ENCODE measurements around the gene EYA2. TPM values are rescaled to one million over a fixed set of nuclear protein-coding genes. Genes with fewer than 3 reads are reported as not detected.

EYA2 gene
- total RNA-seq, 1 experiment from 2014 or later: 0.25 TPM

- DNase-seq: peak in 1 of 2 experiments; percentile 15
- TF ChIP-seq CTCF (IDR thresholded peaks at IDR 0.05; ENCODE audit: insufficient read depth in 1 of 2, low read depth in 1 of 2, low read length in 1 of 2, severe bottlenecking in 1 of 2, unreplicated experiment in 1 of 2): no peak
- H3K27me3 ChIP-seq (replicated peaks; ENCODE audit: control insufficient read depth, insufficient read depth, low read length): no peaks in the 10 kb centered on the region
- peaks cover 2% of the 10 kb centered on the region for H3K27me3 Mint-ChIP-seq (ENCODE audit: insufficient read depth, unreplicated experiment)
- no TSS peak for BruUV-seq (replicated peaks)
- H3K36me3 ChIP-seq (ENCODE audit: control insufficient read depth, insufficient read depth, low read length): no peaks in the 10 kb centered on the region
- CTCF ChIA-PET: no interaction called here
- no peak overlapping the region for H3K4me3 ChIP-seq (ENCODE audit: low read depth, low read length)
- H3K36me3 Mint-ChIP-seq (ENCODE audit: insufficient read depth, unreplicated experiment): no peaks in the 10 kb centered on the region
- POLR2A ChIA-PET: no interaction called here
- intact Hi-C loops (cut with micrococcal nuclease; ENCODE audit: unreplicated experiment): no loop called here
- no peak overlapping the region for H3K4me3 Mint-ChIP-seq (ENCODE audit: unreplicated experiment)
- H3K4me1 Mint-ChIP-seq (ENCODE audit: low read depth, unreplicated experiment): no peaks in the 10 kb centered on the region
- no peak overlapping the region for H3K27ac Mint-ChIP-seq (ENCODE audit: unreplicated experiment)
- H3K4me1 ChIP-seq: no peaks in the 10 kb centered on the region
- H3K9me3 Mint-ChIP-seq (ENCODE audit: unreplicated experiment): peaks cover 61% of the 10 kb centered on the region
- H3K9me3 ChIP-seq: peaks cover 43% of the 10 kb centered on the region
These were observed 172.0 kb downstream of the EYA2 start for GRCh38 chr20:47066484-47067270.

GRCh38 chr20:47067776-47068175, 173.1 kb downstream of the EYA2 start:
- H3K4me1 ChIP-seq: no peaks in the 10 kb centered on the region
- no peaks in the 10 kb centered on the region for H3K36me3 Mint-ChIP-seq (ENCODE audit: insufficient read depth, unreplicated experiment)
- H3K4me3 Mint-ChIP-seq (ENCODE audit: unreplicated experiment): no peak overlapping the region
- peaks cover 64% of the 10 kb centered on the region for H3K9me3 Mint-ChIP-seq (ENCODE audit: unreplicated experiment)
- POLR2A ChIA-PET: no interaction called here
- no TSS peak for BruUV-seq (replicated peaks)
- DNase-seq: no peak
- no peak overlapping the region for H3K4me3 ChIP-seq (ENCODE audit: low read depth, low read length)
- no peak for TF ChIP-seq CTCF (IDR thresholded peaks at IDR 0.05; ENCODE audit: insufficient read depth in 1 of 2, low read depth in 1 of 2, low read length in 1 of 2, severe bottlenecking in 1 of 2, unreplicated experiment in 1 of 2)
- no peaks in the 10 kb centered on the region for H3K4me1 Mint-ChIP-seq (ENCODE audit: low read depth, unreplicated experiment)
- no peaks in the 10 kb centered on the region for H3K27me3 ChIP-seq (replicated peaks; ENCODE audit: control insufficient read depth, insufficient read depth, low read length)
- H3K27me3 Mint-ChIP-seq (ENCODE audit: insufficient read depth, unreplicated experiment): peaks cover 2% of the 10 kb centered on the region
- CTCF ChIA-PET: no interaction called here
- intact Hi-C loops (cut with micrococcal nuclease; ENCODE audit: unreplicated experiment): no loop called here
- H3K36me3 ChIP-seq (ENCODE audit: control insufficient read depth, insufficient read depth, low read length): no peaks in the 10 kb centered on the region
- no peak overlapping the region for H3K27ac Mint-ChIP-seq (ENCODE audit: unreplicated experiment)
- peaks cover 43% of the 10 kb centered on the region for H3K9me3 ChIP-seq

GRCh38 chr20:47070176-47070575, 175.5 kb downstream of the EYA2 start:
- BruUV-seq (replicated peaks): no TSS peak
- Mint-ChIP-seq H3K9me3 (ENCODE audit: unreplicated experiment) (peaks cover 54% of the 10 kb centered on the region), H3K4me1 (ENCODE audit: low read depth, unreplicated experiment) (no peaks in the 10 kb centered on the region), H3K27ac (ENCODE audit: unreplicated experiment) (no peak overlapping the region), H3K36me3 (ENCODE audit: insufficient read depth, unreplicated experiment) (no peaks in the 10 kb centered on the region), H3K27me3 (ENCODE audit: insufficient read depth, unreplicated experiment) (peaks cover 2% of the 10 kb centered on the region), H3K4me3 (ENCODE audit: unreplicated experiment) (no peak overlapping the region)
- intact Hi-C loops (cut with micrococcal nuclease; ENCODE audit: unreplicated experiment): no loop called here
- DNase-seq: peak in 1 of 2 experiments; percentile 0
- no peaks in the 10 kb centered on the region for H3K27me3 ChIP-seq (replicated peaks; ENCODE audit: control insufficient read depth, insufficient read depth, low read length)
- no peak overlapping the region for H3K4me3 ChIP-seq (ENCODE audit: low read depth, low read length)
- no peaks in the 10 kb centered on the region for H3K36me3 ChIP-seq (ENCODE audit: control insufficient read depth, insufficient read depth, low read length)
- peaks cover 47% of the 10 kb centered on the region for H3K9me3 ChIP-seq
- peaks cover 3% of the 10 kb centered on the region; the same call in 1 of the 2 replicates for H3K4me1 ChIP-seq
- ChIA-PET CTCF (no interaction called here), POLR2A (no interaction called here)
- no peak for TF ChIP-seq CTCF (IDR thresholded peaks at IDR 0.05; ENCODE audit: insufficient read depth in 1 of 2, low read depth in 1 of 2, low read length in 1 of 2, severe bottlenecking in 1 of 2, unreplicated experiment in 1 of 2)

All from Caco-2 (cell line).